Endothelial cell of hepatic sinusoid (primary cell): ENCODE measurements around the gene NKD2.
"Not testable (repeated sequence)": the region's sequence is repeated elsewhere in the genome, so short reads cannot be mapped to it uniquely, and the experiment has no call there.

Experiments used
- in situ Hi-C: cut with HindIII; loops from 2 replicates; pipeline ENCODE4 v1.10.0; 2017; ENCODE audit warnings: low sequenced_read_pairs

NKD2 gene

DNA sequence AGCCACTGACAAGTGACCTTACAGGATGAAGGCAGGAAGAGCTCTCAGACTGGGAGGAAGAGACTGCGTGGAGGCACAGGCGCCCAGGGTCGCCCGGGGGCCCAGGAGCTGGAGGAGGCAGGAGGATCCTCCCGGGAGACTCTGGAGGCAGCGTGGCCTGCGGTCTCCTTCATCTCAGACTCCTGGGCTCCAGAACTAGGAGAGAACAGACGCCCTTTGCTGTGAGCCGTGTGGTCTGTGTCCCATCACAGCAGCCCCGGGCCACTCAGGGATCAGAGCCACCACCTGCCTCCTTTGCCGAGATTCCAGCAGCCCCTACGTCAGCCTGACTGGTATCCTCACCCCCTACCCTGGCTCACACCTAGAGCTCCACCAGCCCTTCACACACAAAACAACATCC is 58.1 kb downstream of the NKD2 start:
- in situ Hi-C loops = no loop called here

- in situ Hi-C loops = no loop called here
Measured at GRCh38 chr5:1067141-1068121, 58.8 kb downstream of the NKD2 start.

DNA sequence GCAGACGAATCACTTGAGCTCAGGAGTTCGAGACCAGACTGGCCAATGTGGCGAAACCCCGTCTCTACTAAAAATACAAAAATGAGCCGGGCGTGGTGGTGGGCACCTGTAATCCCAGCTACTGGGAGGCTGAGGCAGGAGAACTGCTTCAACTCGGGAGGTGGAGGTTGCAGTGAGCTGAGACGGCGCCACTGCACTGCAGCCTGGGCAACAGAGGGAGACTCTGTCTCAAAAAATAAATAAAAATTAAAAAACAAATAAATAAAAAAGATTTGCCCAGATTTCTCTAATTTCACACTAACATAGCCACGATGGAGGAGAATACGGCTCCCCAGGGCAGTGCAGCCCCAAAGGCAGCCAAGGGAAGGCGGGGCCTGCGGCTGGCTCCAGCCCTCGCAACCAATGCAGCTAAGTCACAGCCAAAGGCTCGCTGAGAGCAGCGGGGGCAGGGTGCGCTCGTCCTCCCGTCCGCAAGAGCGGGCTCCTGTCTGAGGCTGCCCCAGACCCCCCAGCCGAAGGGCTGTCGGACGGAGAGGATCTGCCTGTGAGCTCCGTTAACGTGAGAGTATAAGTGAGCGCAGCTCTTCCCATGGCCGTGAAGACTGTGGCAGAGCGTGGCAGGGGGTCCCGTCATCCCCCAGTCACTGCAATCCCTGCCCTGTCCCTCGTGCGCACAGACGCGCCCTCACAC is 59.7 kb downstream of the NKD2 start:
- in situ Hi-C loops = no loop called here

DNA sequence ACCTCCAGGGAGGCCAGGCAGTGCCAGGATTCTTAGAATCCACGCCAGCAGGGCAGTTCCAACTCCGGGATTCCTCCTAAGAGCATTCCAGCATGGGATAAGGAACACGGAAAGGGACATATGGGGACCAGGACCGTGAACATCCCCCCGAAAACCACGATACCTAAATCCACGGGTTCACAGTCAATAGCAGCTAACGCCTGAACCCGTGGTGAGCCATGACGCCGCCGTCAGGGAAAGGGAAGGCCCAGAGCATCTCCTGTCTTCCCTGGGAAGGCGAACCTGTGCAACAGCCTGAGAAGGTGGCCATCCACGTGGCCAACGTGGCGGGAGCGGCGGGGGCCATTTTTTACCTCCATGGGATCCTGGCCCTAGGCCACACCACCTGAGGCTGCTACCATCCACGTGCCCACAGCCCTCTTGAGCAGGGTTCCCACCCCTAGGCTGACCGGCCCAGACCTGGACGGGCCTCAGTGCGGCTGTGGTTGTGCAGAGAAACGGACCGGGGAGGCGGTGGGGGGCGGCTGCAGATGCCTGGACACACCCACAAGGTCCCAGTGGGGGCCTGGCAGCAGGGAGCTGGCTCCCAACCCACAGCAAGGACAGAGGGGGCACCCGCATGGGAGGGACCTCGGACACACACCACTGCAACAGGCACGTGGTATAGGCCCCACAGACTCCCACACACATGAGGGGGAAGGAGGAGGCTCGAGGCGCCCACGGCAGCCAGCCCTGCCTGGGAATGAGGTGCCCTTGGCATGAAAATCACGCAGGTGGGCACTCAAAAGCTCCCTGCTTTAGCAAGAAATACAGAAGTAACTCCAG is 60.5 kb downstream of the NKD2 start:
- in situ Hi-C loops = no loop called here

DNA sequence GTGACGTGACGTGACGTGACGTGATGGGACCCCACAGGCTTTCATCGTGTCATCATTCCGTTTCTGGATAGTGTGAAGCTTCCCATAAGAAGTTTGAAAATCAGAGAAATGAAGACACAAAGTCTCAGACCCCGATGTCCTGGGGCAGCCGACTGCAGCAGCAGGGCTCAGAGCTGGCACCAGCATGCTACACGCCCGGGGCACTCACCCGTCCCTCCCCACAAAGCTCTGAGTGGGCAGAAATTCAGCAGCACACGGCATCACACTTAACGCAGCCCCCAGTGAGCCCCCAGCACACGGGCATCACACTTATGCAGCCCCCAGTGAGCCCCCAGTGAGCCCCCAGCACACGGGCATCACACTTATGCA is 61.1 kb downstream of the NKD2 start:
- in situ Hi-C loops = no loop called here

GRCh38 chr5:1073239-1074102 is 64.9 kb downstream of the NKD2 start:
- in situ Hi-C loops = no loop called here

DNA sequence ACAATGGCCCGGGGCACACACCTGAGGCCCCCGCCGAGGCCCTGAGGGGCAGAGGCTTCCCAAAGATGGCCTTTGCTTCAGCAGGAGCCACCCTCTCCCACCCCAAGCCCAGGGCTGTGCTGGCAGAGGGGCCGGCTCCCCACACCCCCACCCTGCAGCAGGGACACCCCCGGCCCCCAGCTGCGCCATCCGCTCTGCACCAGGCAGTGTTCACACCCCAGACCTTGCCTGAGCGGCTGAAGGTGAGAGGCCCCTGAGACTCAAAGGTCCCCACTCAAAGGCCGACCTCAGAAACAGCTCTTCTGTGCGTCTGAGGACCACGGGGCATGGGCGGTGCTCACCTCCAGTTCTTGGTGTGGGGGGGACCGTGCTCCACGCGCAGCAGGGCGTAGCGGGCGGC is 65.6 kb downstream of the NKD2 start:
- in situ Hi-C loops = no loop called here

DNA sequence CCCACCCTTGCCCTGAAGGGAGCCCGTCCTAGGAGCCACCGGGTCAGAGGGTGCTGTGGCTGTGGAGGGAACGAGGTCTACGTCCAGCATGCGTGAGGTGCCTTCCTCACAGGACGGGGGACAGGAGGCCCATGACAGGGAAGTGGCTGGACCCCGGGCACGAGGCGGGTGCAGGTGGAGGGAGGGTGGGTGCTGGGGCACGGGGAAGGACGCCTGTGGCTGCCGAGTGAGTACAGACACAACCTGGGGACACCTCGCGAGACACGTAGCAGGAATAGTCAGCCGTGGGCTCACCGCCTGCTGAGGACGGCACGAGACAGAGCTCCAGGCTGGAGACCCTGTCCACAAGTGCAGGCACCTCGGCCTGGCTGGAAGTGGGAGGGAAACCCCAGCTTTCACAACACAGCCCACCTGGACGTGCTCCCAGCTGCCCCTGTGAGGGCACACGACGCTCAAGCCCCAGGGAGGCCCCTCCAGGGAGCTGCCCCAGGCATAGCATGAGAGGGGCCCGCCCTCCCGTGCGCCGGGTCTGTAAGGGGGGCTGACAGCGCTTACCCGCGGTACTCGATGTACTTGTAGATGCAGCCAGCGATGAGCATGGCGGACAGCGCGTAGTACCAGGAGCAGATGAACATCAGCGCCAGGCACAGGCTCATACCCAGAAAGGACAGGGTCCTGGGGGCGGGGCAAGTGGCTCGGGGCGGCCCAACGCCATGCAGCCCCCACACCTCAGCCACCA is 66.4 kb downstream of the NKD2 start:
- in situ Hi-C loops = no loop called here

DNA sequence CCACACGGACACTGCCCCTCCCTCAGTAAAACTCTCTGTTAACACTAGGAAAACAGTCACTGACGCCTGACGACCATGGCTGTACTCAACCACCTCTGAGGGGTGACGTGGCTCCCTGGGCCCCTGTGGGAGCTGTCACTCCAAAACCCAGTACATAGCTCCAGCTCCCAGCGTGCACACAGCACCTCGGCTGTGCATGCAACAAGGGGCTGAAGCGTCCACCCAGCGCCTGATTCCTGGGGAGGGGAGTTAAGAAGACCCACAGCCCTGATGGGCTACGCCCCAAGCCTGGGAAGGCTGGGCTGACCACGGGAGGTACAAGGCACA is 66.9 kb downstream of the NKD2 start:
- in situ Hi-C loops = no loop called here

GRCh38 chr5:1075931-1076330 is 67.3 kb downstream of the NKD2 start:
- in situ Hi-C loops = no loop called here

- in situ Hi-C loops = no loop called here
Measured at GRCh38 chr5:1076406-1076805, 67.8 kb downstream of the NKD2 start.

GRCh38 chr5:1077026-1077425 is 68.4 kb downstream of the NKD2 start:
- in situ Hi-C loops = no loop called here

DNA sequence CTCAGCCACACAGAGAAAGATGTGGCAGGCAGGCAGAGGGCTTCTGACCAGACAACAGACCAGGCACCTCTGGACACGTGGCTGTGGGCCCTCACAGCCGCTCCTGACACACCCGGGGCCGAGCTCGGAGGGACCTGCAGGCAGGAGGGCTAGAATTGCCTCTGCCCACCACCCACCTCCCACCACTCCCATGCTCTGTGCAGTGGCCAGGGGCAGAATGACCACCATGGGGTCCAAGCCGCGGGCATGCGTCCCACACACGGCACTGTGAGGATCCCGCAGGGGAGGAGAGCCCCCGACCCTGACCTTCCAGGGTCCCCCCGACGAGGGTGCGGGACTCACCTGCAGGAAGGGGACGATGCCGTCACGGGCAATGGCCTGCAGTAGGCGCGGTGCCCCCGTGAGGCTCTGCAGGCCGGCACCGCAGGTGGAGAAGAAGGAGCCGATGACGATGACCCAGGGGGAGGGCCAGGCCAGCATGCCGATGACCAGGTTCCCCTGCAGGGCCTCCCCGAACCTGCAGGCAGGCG is 69.0 kb downstream of the NKD2 start:
- in situ Hi-C loops = no loop called here

DNA sequence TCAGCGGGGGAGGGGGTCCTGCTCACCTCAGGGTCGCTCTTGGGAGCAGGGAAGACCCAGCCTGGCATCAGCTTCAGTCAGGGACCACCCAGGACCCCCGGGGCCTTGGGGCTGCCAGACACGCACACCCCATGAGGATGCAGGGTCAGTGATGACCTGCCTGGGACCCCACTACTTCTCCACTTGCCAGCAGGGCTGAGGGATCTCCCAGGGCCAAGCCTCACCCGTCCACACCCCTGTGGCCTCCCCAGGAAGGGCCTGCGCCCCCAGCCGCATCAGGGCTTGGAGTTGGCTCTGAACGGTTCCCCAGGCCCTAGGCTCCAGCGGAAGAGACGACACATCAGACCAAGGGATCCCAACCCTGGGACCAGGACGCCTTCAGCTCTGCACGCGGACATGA is 69.6 kb downstream of the NKD2 start:
- in situ Hi-C loops = no loop called here

DNA sequence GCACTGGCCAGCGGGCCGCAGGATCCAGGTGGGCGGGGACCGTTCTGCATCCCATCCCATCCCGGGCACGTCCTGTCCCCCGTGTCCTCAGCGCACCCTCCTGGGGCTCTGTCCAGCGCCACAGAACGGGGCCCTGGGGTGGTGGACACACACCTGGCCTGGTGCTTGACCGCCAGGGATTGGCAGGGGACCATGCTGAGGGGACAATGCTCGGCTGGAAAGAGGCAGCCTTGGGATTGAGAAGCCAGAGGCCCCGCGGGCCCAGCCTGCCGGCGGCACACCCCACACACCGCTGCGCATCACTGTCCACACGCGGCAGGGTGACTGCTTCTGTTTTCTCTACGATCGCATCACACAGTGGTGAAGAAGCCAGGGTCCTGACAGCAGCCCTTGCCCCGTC is 70.2 kb downstream of the NKD2 start:
- in situ Hi-C loops = no loop called here

- in situ Hi-C loops = no loop called here
Measured at GRCh38 chr5:1079486-1079885, 70.9 kb downstream of the NKD2 start.

DNA sequence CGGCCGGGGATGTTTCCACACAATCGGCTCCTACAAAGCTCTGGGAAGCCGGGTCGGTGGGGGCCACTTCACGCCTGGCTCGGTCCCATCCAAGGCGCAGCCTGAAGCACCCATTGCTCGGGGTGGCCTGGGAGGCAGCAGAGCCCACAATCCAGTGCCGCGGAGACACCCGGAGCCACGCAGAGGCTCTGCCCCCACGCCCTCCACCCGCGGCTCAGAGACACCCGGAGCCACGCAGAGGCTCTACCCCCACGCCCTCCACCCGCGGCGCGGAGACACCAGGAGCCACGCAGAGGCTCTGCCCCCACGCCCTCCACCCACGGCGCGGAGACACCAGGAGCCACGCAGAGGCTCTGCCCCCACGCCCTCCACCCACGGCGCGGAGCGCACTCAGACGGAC is 71.4 kb downstream of the NKD2 start:
- in situ Hi-C loops = no loop called here

DNA sequence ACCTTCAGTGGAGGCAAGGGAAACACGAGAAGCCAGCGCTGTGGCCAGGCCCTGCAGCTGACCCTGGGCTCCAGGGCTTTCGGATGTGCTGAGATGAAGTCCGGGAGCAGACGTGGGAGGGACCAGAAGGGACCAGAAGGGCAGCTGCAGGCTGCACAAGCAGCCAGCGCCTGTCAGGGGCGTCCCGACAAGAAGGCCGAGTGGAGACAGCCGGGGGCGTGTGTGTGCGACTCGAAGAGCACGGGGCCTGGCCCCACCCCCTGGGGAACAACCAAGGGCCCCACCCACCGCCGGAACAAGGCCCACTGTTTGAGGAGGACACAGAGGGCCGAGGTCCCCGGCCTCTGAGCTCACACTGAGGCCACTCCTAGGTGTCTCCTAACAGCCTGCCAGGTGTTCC is 71.8 kb downstream of the NKD2 start:
- in situ Hi-C loops = no loop called here

GRCh38 chr5:1081519-1081918 is 72.9 kb downstream of the NKD2 start:
- in situ Hi-C loops = no loop called here

DNA sequence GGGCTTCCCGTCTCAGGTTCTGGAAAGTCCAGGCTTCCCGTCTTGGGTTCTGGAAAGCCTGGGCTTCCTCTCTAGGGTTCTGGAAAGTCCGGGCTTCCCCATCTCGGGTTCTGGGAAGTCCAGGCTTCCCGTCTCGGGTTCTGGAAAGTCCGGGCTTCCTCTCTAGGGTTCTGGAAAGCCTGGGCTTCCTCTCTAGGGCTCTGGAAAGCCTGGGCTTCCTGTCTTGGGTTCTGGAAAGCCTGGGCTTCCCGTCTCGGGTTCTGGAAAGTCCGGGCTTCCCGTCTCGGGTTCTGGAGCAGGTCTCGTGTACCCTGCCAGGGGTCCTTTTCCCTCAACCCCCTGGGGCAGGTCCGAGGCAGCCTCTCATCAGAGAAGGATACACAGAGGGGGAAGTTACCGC is 74.4 kb downstream of the NKD2 start:
- in situ Hi-C loops = not testable (repeated sequence)
